ENCODE measurements around the gene FRAS1. TPM values are rescaled to one million over a fixed set of nuclear protein-coding genes. Genes with fewer than 3 reads are reported as not detected.

The FRAS1 gene
- polyA plus RNA-seq, 2 of the 4 experiments (the other 2 are of a cell fraction) = 2.3 to 5.8 TPM

GRCh38 chr4:78320349-78320935 lies 263.3 kb downstream of the FRAS1 start:
- Histone ChIP-seq H3K9me3 (no peaks in the 10 kb centered on the region), H3K4me2 (no peak overlapping the region), H3K4me3 (no peak overlapping the region), H3K4me1 (no peaks in the 10 kb centered on the region), H3K27ac (no peak overlapping the region)
- ChIA-PET CTCF (no interaction called here), POLR2A (no interaction called here)
- TF ChIP-seq CHD2 (IDR thresholded peaks at IDR 0.05; ENCODE audit: low read length, partially characterized antibody) = no peak
- no peak for TF ChIP-seq HEYL (CRISPR knock-in tag; IDR thresholded peaks at IDR 0.05)
- TF ChIP-seq CBX8 (IDR thresholded peaks at IDR 0.05) = no peak
- no peak for TF ChIP-seq RAD21 (conservative IDR thresholded peaks at IDR 0.05 in 1 of 2, IDR thresholded peaks at IDR 0.05 in 1 of 2)
- TF ChIP-seq RNF2 (IDR thresholded peaks at IDR 0.05; ENCODE audit: borderline replicate concordance, low read depth) = no peak
- no peak for TF ChIP-seq MAX (IDR thresholded peaks at IDR 0.05)
- TF ChIP-seq HMGXB4 (CRISPR knock-in tag; IDR thresholded peaks at IDR 0.05; ENCODE audit: borderline replicate concordance) = no peak
- no peak for TF ChIP-seq RFX5 (IDR thresholded peaks at IDR 0.05)
- TF ChIP-seq E2F6 (IDR thresholded peaks at IDR 0.05; ENCODE audit: borderline replicate concordance, low read depth) = no peak
- no peak for TF ChIP-seq HOXA7 (CRISPR knock-in tag; IDR thresholded peaks at IDR 0.05)
- TF ChIP-seq GATA3 (IDR thresholded peaks at IDR 0.05; ENCODE audit: borderline replicate concordance) = no peak
- TF ChIP-seq POLR2AphosphoS2 (conservative IDR thresholded peaks at IDR 0.05; ENCODE audit: low read length) = no peak
- TF ChIP-seq CBX2 (IDR thresholded peaks at IDR 0.05; ENCODE audit: borderline replicate concordance, low read depth) = no peak
- TF ChIP-seq CTCF (IDR thresholded peaks at IDR 0.05) = no peak
- no peak for TF ChIP-seq REST (IDR thresholded peaks at IDR 0.05)
- DNase-seq (ENCODE audit: low read depth in 1 of 2, low spot score in 1 of 2) (no peak), ATAC-seq (no peak), FAIRE-seq (no peak)
- WGBS (ENCODE audit: missing lambda C conversion rate) = 77% methylated on average over 4 of the region's 4 CpGs

- Histone ChIP-seq H3K27ac (no peak overlapping the region), H3K4me2 (no peak overlapping the region), H3K9me3 (no peaks in the 10 kb centered on the region), H3K4me1 (no peaks in the 10 kb centered on the region), H3K4me3 (no peak overlapping the region)
- FAIRE-seq = no peak
- DNase-seq (ENCODE audit: low read depth in 1 of 2, low spot score in 1 of 2) = no peak
- TF ChIP-seq GATA3 (IDR thresholded peaks at IDR 0.05; ENCODE audit: borderline replicate concordance) = no peak
- WGBS (ENCODE audit: missing lambda C conversion rate) = 87% methylated on average over 5 of the region's 5 CpGs
- no peak for ATAC-seq
- ChIA-PET CTCF (no interaction called here), POLR2A (no interaction called here)
These were observed 264.9 kb downstream of the FRAS1 start for GRCh38 chr4:78322032-78322431.
